Keratinocyte (primary cell): ENCODE data around the gene STK32C. TPM values are rescaled to one million over a fixed set of nuclear protein-coding genes. Genes with fewer than 3 reads are reported as not detected.
"Not testable (repeated sequence)": the region's sequence is repeated elsewhere in the genome, so short reads cannot be mapped to it uniquely, and the experiment has no call there.

Experiments used
- DNase-seq: peaks from one replicate; pipeline ENCODE4 v3.0.0-alpha.2; 2011; ENCODE audit warnings: low read depth, missing footprints, low spot score
- FAIRE-seq: peaks from 2 replicates; lab custom pipeline; 2011; peaks lifted over from hg19 to GRCh38; lab: Jason Lieb, UNC
- H2AFZ ChIP-seq: 2 replicates; pipeline ENCODE4 v1.6.0; 2012; ENCODE audit warnings: low read length, control low read depth, inconsistent platforms; ENCODE audit not compliant: control insufficient read depth
- H3K27ac ChIP-seq: 2 replicates; pipeline ENCODE4 v1.5.1; 2011; ENCODE audit warnings: low read length; ENCODE audit not compliant: control insufficient read depth, insufficient read depth
- H3K27me3 ChIP-seq: 3 replicates; pipeline ENCODE4 v1.6.0; 2011; ENCODE audit warnings: low read length; ENCODE audit not compliant: control insufficient read depth, insufficient read depth; ENCODE audit errors: extremely low read depth
- H3K36me3 ChIP-seq, 2 experiments: 2 replicates in 1 of 2; 3 replicates in 1 of 2; pipeline ENCODE4 v1.5.1; 2011; ENCODE audit warnings: low read length in 2 of 2, mild to moderate bottlenecking in 1 of 2; ENCODE audit not compliant: control insufficient read depth in 2 of 2, insufficient read depth in 2 of 2; ENCODE audit errors: extremely low read depth in 1 of 2
- H3K4me1 ChIP-seq: 3 replicates; pipeline ENCODE4 v1.5.1; 2011; ENCODE audit warnings: low read length; ENCODE audit not compliant: control insufficient read depth, insufficient read depth; ENCODE audit errors: extremely low read depth
- H3K4me2 ChIP-seq: 3 replicates; pipeline ENCODE4 v1.6.0; 2011; ENCODE audit warnings: low read depth, low read length; ENCODE audit not compliant: control insufficient read depth, insufficient read depth; ENCODE audit errors: extremely low read depth
- H3K4me3 ChIP-seq, 3 experiments: fragments of 200-600 bp in 1 of 3; sonication (generic) in 1 of 3; 2 replicates in 2 of 3; 3 replicates in 1 of 3; pipeline ENCODE4 v1.5.1; 2011 to 2016; ENCODE audit warnings: low read length in 3 of 3, mild to moderate bottlenecking in 3 of 3, control low read depth in 2 of 3, inconsistent platforms in 1 of 3, low read depth in 1 of 3, mixed read lengths in 1 of 3, mixed run types in 1 of 3, moderate library complexity in 1 of 3; ENCODE audit not compliant: control insufficient read depth in 2 of 3, insufficient read depth in 2 of 3; ENCODE audit errors: extremely low read depth in 1 of 3
- H3K79me2 ChIP-seq: 2 replicates; pipeline ENCODE4 v1.6.0; 2012; ENCODE audit warnings: low read length; ENCODE audit not compliant: control insufficient read depth, insufficient read depth
- H3K9ac ChIP-seq: 3 replicates; pipeline ENCODE4 v1.6.0; 2011; ENCODE audit warnings: low read length; ENCODE audit not compliant: control insufficient read depth, insufficient read depth; ENCODE audit errors: extremely low read depth
- H3K9me1 ChIP-seq: 3 replicates; pipeline ENCODE4 v1.6.0; 2011; ENCODE audit warnings: low read length; ENCODE audit not compliant: control insufficient read depth, insufficient read depth; ENCODE audit errors: extremely low read depth
- H3K9me3 ChIP-seq: 2 replicates; pipeline ENCODE4 v1.5.1; 2012; ENCODE audit warnings: low read depth, low read length; ENCODE audit not compliant: control insufficient read depth
- H4K20me1 ChIP-seq: 3 replicates; pipeline ENCODE4 v1.6.0; 2011; ENCODE audit warnings: low read length; ENCODE audit not compliant: control insufficient read depth, insufficient read depth; ENCODE audit errors: extremely low read depth
- CTCF ChIP-seq, 3 experiments: IDR thresholded peaks in 1 of 3; conservative IDR thresholded peaks in 1 of 3; optimal IDR thresholded peaks in 1 of 3; 2 replicates in 2 of 3; 3 replicates in 1 of 3; pipeline versions ENCODE3 to v1.5.1; 2011; ENCODE audit warnings: low read length in 3 of 3, mild to moderate bottlenecking in 3 of 3, moderate library complexity in 2 of 3, control low read depth in 1 of 3, inconsistent platforms in 1 of 3; ENCODE audit not compliant: insufficient read depth in 2 of 3; ENCODE audit errors: extremely low read depth in 1 of 3
- EZH2 ChIP-seq: IDR thresholded peaks from one replicate; pipeline ENCODE4 v1.6.1; 2012; ENCODE audit warnings: inconsistent platforms, mild to moderate bottlenecking, low read length, moderate library complexity
- dilution Hi-C: fragments of 300-500 bp; cut with MboI; formaldehyde crosslinking; loops from one replicate; pipeline ENCODE4 v1.7.0; 2020; ENCODE audit warnings: low sequenced_read_pairs; ENCODE audit not compliant: extremely low pct_ligation_motif_present
- polyA plus RNA-seq, 5 experiments: library from polyadenylated mRNA; depleted of rRNA in 3 of 5; stranded (reverse) in 3 of 5; stranded (forward) in 1 of 5; unstranded in 1 of 5; fragments of >200 nt; gene quantifications; 1 replicate in 1 of 5; 2 replicates in 3 of 5; 3 replicates in 1 of 5; pipeline versions ENCODE4 v1.2.1 to v1.2.3, GENCODE V29; 2011 to 2012; ENCODE audit warnings: missing spikeins in 2 of 5, low read depth in 1 of 5, low replicate concordance in 1 of 5

The STK32C gene
- polyA plus RNA-seq, 1 donor (not counting 4 experiments of a cell fraction or from before 2014, with no cell fraction given) = 4.1 TPM

GRCh38 chr10:132162590-132163277, 145.0 kb downstream of the STK32C start:
- Histone ChIP-seq H3K27ac (no peak overlapping the region), H3K9ac (no peak overlapping the region), H3K9me1 (no peaks in the 10 kb centered on the region), H2AFZ (no peak overlapping the region), H3K4me1 (no peaks in the 10 kb centered on the region), H3K36me3 (no peaks in the 10 kb centered on the region), H3K27me3 (peaks cover 6% of the 10 kb centered on the region), H4K20me1 (no peaks in the 10 kb centered on the region), H3K4me3 (no peak overlapping the region), H3K9me3 (no peaks in the 10 kb centered on the region), H3K4me2 (no peak overlapping the region), H3K79me2 (no peaks in the 10 kb centered on the region)
- FAIRE-seq = no peak
- dilution Hi-C loops = no loop called here
- TF ChIP-seq CTCF (optimal IDR thresholded peaks at IDR 0.05 in 1 of 3, IDR thresholded peaks at IDR 0.05 in 1 of 3, conservative IDR thresholded peaks at IDR 0.05 in 1 of 3; ENCODE audit: extremely low read depth in 1 of 3, insufficient read depth in 2 of 3, low read length in 3 of 3) = no peak
- no peak for TF ChIP-seq EZH2
- no peak for DNase-seq

GRCh38 chr10:132162021-132162531, 145.7 kb downstream of the STK32C start:
- Histone ChIP-seq H3K27me3 (peaks cover 6% of the 10 kb centered on the region), H3K9me1 (no peaks in the 10 kb centered on the region), H3K4me2 (no peak overlapping the region), H3K36me3 (no peaks in the 10 kb centered on the region), H3K27ac (no peak overlapping the region), H4K20me1 (no peaks in the 10 kb centered on the region), H3K79me2 (no peaks in the 10 kb centered on the region), H3K4me1 (no peaks in the 10 kb centered on the region), H3K9ac (no peak overlapping the region), H3K9me3 (no peaks in the 10 kb centered on the region), H2AFZ (no peak overlapping the region), H3K4me3 (no peak overlapping the region)
- DNase-seq (no peak), FAIRE-seq (no peak)
- TF ChIP-seq CTCF (optimal IDR thresholded peaks at IDR 0.05 in 1 of 3, IDR thresholded peaks at IDR 0.05 in 1 of 3, conservative IDR thresholded peaks at IDR 0.05 in 1 of 3; ENCODE audit: extremely low read depth in 1 of 3, insufficient read depth in 2 of 3, low read length in 3 of 3) = no peak
- TF ChIP-seq EZH2 = no peak
- dilution Hi-C loops = no loop called here

GRCh38 chr10:132160834-132161622, 146.7 kb downstream of the STK32C start:
- not testable (repeated sequence) for FAIRE-seq, H3K27ac ChIP-seq

More at GRCh38 chr10:132160834-132161622, 146.7 kb downstream of the STK32C start:
- H3K9me1 ChIP-seq, H3K9ac ChIP-seq, H3K9me3 ChIP-seq, H3K27me3 ChIP-seq, DNase-seq, H2AFZ ChIP-seq, H3K4me2 ChIP-seq, H4K20me1 ChIP-seq, H3K36me3 ChIP-seq, dilution Hi-C loops, H3K4me1 ChIP-seq, H3K4me3 ChIP-seq, H3K79me2 ChIP-seq: not testable (repeated sequence)
